Activated CD8-positive, alpha-beta memory T cell treated with anti-CD3 and anti-CD28 coated beads for 48 hours (primary cell): ENCODE results near the gene CDH4.

Source experiments
- DNase-seq, 3 experiments: peaks; one replicate each; pipeline ENCODE4 v3.0.0-alpha.2; 2020; ENCODE audit warnings: low read depth in 2 of 3, low spot score in 2 of 3

CDH4 gene

DNA sequence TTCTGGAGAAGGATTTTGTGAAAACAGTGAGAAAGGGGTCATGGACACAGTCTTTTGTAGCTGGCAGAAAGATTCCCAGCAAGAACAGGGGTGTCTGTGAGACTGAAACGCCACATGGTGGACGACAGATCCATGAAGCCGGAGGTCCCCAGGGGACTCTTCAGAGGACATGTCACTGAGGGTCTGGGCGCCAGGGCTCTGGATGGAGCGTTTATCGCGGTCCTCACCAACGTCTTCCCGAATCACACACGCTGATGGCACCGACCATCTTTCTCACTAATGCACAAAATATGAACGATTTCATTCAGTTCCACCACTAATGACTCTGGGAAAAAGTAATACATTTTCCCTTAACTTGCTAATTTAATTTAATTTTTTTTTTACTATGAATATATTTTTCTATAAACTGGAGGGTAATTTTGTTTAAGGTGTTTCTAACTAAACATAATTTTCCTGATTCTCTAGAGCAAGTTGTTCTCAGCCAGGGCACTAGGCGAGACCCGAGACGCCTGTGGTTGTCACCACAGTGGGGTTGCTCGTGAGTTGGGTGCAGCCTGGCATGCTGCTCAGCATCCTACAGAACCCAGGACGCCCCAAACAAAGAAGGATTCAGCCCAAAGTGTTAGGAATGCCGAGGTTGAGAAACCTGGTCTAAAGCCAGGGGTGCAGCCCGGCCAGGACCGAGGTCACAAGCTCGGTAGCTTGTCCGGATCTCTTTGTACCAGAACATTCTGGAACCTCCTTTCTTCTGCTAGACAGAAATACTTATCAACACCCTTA lies 507.4 kb downstream of the CDH4 start:
- no peak for DNase-seq

GRCh38 chr20:61760321-61760720 lies 508.3 kb downstream of the CDH4 start:
- DNase-seq: no peak

DNA sequence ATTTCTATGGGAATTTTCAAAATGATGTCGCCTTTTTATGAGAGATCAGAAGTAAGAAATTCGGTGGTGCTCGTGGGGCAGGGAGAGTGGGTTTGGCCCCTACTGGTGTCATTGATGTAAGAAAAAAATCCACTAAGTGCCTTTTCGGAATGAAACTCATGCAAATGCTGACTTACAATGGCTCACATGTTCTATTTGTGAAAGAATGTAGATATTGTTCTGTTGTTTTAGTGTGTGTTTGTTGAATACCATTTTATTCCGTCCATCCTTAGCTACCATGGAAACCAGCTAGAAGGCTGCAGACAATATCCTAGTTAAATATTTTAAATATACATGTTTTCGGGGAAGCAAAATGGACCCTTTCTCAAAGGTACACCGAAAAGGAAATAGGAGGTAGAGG lies 508.7 kb downstream of the CDH4 start:
- no peak for DNase-seq

- no peak for DNase-seq
These were observed 509.5 kb downstream of the CDH4 start for GRCh38 chr20:61761453-61762166.

DNA sequence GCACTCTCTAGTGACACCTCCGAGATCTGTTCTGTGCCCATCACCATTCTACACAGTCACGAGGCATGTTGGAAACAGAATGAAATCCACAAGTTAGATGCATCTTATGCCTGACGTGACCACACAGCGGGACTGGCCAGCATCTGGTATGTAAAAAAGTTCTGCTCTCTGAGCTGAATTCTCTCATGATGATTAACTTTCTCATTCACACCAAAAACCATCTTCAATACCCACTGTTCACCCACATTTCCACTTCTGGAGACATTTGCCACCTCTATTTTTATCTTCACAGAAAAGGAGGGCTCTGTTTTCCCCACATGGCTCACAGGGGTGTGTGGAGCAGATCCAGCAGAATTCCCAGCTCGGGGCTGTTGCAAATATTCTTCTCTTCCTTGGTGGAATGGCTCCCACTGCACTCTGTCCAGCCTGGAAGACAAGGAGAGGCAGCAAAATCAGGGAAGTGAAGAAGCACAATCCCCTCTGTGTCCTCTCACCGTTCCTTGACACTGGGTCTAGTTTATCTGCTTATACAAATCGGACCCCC lies 510.2 kb downstream of the CDH4 start:
- DNase-seq: no peak

DNA sequence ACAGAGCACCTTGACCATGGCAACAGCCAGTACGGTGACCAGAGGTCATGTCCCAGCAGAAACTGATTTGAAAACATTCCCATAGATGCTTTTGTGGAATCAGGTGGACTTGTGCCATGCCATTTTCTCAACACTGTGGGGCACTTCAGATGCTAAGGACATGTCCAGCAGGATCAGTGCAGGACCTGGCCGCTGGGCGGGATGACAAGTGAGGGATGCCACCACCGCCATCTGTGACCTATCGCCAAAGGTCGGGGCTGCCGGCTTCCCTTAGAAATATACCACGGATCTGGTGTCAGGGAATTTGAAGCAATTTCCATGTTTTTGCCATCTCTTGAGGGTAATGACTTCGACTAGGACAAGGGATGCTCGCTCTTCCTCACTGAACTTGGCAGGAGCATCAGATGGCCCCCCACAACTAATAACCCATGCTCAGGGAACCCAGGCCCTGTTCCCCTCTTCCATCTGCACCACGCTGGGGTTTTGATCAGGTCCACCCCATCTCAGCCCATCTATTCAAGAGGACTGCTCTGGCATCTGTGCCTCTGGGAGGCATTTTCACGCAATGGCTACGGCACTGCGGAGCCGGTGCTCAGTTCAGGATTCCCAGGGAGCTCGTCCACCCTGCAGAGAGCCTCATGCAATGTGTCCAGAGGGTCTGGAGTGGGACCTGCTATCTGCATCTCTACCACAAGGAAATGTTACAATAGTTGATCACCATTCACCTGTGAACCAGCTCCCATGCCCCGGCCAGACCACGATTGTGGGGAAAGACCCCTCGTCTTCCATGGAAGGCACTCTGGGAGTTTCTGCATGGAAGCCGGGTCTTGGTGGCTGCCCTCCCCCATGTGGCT lies 511.1 kb downstream of the CDH4 start:
- no peak for DNase-seq

DNA sequence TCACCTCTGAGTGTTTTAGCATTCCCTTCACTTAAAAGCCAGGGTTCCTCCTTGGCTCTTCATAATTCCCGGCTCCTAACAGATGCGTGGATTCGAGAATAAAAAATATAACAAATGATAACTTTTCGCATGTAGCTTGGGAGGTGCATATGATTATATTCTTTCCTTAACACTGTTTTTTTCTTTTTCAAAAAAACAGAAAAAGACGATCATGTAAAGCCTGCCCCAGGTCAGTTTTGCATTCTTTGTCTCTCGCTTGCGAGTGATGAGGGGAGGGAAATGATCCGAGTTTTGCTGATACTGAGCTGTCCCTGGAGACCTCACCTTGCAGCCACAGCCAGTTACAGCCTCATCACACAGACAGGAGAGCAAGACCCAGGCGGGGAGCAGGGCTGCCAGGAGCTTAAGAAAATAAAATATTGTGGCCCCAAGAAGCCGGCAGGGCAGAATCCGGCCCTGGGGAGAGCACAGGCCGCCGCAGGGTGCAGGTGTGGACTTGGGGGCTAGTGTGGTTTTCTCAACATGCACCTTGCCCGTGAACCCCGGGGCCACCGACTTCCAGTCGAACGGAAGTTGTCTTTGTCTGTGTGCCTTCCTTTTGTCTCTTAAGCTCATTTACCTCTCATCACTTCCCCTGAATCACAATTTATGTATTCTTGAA lies 511.8 kb downstream of the CDH4 start:
- DNase-seq: no peak

GRCh38 chr20:61764471-61765025 lies 512.5 kb downstream of the CDH4 start:
- no peak for DNase-seq

- DNase-seq: no peak
These were observed 513.2 kb downstream of the CDH4 start for GRCh38 chr20:61765081-61765870.

DNA sequence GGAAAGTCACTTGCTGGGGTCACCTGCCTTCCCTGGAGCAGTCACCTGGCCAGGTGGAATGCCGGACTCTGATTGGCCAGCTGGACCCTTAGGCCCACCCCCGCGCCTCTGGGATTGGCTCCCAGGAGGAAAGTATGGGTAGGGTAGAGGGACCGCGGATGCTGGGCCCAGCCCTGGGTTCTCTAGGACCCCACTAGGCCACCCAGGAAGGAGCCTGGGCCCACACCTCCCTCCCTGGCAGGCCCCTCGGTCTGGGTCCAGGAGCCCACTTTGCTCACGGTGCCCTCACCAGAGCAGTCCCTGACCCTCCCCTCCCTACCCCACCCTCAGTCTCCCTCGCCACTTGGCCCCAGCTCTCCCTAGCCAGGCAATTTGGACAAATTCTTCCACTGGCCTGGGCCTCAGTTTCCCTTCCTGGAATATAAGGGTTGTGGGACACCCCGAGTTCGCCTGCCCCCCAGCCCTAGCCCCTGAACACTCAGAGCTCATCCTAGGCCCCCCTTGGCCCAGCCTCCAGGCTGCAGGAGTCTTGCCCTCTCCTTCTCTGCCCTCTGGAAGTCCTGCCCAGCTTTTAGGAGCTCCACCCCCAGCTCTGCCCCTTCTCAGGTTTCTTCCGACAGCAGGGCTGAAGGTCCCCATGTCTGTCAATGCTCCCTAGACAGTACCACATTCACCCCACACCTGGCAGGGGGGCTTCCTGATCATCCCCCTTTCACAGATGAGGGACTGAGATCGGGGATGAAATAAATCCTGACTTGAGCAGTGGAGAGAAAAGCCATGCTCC lies 514.0 kb downstream of the CDH4 start:
- DNase-seq: no peak

GRCh38 chr20:61766921-61767610 lies 515.0 kb downstream of the CDH4 start:
- no peak for DNase-seq

GRCh38 chr20:61767761-61768494 lies 515.9 kb downstream of the CDH4 start:
- DNase-seq: no peak

GRCh38 chr20:61768571-61769285 lies 516.7 kb downstream of the CDH4 start:
- DNase-seq: no peak

DNA sequence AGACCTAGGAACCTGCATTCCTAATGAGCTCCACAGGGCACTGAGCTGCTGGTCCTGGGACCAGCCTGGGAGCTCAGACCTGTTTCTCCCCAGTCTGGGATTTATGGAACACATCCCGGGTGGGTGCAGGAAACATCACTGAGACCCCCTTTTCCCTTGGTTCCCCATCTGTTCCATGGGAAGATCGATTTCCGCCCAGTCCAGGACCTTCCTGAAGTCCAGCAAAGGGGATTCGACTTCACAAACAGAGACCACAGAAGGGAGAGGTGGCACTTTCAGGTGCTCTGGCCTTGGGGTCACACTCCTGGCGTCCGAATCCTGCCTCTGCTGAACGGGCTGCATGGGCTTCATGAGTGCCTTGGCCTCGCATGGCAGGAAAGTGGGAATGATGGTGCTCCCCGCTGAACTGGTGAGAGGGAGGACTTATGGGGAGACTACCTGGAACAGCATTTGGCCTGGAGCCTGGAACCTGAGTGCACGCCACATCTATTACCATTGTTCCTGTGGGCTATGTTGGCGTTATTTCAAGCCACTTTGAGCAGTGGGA lies 517.3 kb downstream of the CDH4 start:
- DNase-seq: no peak

GRCh38 chr20:61770113-61770585 lies 518.1 kb downstream of the CDH4 start:
- no peak for DNase-seq

DNA sequence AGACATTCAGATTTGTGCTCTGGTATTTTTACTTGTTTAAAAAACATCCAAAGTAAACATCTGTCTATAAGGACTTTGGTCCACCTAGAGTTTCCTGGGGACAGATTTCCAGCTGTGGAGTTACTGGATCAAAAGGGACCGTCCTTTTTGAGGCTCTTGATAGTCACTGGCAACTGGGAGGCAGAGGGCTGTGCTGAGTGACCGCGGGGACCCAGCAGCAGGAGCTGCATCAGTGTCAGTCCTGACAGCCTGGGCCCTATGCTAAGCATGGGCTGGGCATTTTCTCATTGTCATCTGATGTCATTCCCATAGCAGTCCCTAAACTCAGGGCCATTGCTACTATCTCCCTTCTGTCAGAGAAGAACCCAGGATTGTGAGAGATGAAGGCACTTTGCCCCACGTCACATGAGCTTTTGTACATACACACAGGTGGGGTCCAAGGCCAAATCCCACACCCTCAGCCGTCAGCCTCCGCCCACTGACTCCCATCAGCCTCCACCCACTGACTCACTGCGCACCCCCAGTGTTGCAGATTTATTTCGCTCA lies 519.8 kb downstream of the CDH4 start:
- no peak for DNase-seq
